GM13976 (cell line): ENCODE measurements around the gene TPD52L1.

Experiments
- DNase-seq: peaks from one replicate; pipeline ENCODE4 v3.0.0; 2012; ENCODE audit warnings: low spot score
- in situ Hi-C: fragments of 300-500 bp; cut with MboI; formaldehyde crosslinking; loops from one replicate; pipeline ENCODE4 v1.12.0; 2022; ENCODE audit warnings: low sequenced_read_pairs, mixed read lengths, inconsistent platforms; ENCODE audit not compliant: unreplicated experiment
- TF ChIP-seq, protein P1 (sequence below): IDR thresholded peaks from 2 replicates; pipeline ENCODE4 v1.5.1; 2012; ENCODE audit warnings: borderline replicate concordance, mild to moderate bottlenecking; ENCODE audit not compliant: insufficient read depth; ENCODE audit errors: extremely low read depth, missing control alignments, control extremely low read depth

The TPD52L1 gene

DNA sequence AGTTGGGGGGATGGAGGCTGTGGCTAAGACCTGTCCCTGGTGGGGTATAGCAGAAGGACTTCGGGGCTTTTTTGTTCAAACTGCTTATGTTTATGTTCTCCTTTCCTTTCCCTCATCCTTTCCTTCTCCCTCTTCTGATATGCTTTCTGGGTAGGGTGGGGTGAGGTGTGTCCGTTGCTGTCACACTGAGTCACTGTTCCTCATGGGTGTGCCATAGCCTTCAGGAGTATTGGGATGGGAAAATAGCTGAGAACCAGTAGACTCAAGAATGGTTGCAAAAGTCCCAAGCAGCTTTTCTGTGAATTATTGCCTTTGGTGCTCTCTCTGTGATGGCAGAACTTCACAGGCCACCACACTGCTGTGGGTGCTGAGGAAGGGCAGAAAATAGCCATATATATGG, 39.6 kb downstream of the TPD52L1 start:
- TF ChIP-seq, protein P1, sequence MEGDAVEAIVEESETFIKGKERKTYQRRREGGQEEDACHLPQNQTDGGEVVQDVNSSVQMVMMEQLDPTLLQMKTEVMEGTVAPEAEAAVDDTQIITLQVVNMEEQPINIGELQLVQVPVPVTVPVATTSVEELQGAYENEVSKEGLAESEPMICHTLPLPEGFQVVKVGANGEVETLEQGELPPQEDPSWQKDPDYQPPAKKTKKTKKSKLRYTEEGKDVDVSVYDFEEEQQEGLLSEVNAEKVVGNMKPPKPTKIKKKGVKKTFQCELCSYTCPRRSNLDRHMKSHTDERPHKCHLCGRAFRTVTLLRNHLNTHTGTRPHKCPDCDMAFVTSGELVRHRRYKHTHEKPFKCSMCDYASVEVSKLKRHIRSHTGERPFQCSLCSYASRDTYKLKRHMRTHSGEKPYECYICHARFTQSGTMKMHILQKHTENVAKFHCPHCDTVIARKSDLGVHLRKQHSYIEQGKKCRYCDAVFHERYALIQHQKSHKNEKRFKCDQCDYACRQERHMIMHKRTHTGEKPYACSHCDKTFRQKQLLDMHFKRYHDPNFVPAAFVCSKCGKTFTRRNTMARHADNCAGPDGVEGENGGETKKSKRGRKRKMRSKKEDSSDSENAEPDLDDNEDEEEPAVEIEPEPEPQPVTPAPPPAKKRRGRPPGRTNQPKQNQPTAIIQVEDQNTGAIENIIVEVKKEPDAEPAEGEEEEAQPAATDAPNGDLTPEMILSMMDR, result no peak
- in situ Hi-C loops, result no loop called here
- DNase-seq, result no peak

DNA sequence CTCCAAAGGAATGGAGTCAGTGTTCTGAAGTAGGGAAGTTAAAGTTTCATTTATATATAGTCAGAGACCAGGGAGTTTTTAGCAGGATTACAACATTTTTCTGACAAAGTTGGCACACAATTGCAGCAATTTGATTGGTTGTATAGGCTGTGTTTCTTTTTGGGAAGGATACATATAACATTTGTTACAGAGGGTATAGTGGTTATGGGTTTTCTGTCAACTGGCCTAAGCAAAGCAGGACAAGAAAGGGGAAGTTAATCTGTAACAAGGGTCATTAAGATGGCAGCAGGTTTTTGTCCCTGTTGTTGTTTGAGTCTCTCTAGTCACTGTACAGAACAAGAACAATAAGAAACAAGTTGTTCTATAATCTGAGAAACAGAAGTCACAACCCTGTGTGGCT, 41.4 kb downstream of the TPD52L1 start:
- DNase-seq, result no peak
- TF ChIP-seq, protein P1, result no peak
- in situ Hi-C loops, result no loop called here

DNA sequence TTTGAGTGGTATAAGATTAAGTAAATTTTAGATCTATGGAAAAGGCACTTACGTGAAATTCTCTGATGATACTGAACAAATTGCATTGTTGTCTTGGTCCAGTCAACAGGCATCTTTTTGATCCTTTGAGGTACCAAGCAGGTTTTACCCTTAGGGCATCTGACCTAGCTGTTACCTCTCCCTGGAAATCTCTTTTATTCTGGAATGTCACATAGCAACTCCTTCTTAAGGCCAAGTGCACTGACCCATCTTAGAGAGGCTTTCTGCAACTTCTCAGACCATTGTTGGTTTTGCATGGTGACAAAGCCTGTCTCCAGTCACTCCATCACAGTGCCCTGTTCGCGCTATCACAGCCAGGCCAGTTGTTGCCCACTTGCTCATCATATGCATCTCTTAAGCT, 42.0 kb downstream of the TPD52L1 start:
- TF ChIP-seq, protein P1, result no peak
- in situ Hi-C loops, result no loop called here
- no peak for DNase-seq

DNA sequence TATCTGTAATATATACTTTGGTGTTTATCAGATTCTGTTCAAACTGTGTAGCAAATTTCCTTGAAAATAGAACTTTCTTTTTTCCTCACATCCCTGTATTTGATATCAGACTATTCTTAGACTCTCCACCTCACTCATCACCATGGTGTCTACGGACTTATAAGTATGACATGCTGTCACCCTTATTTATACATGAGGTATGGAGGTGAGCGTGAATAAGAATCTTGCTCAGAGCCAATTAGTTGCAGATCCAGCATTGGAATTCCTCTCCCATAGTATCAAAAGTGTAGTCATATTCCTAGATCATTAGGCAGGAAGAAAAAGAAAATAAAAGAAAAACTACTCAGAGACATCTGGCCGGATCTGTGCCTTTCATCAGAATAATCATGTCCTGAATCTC, 43.0 kb downstream of the TPD52L1 start:
- no peak for DNase-seq
- in situ Hi-C loops, result no loop called here
- TF ChIP-seq, protein P1, result no peak

DNA sequence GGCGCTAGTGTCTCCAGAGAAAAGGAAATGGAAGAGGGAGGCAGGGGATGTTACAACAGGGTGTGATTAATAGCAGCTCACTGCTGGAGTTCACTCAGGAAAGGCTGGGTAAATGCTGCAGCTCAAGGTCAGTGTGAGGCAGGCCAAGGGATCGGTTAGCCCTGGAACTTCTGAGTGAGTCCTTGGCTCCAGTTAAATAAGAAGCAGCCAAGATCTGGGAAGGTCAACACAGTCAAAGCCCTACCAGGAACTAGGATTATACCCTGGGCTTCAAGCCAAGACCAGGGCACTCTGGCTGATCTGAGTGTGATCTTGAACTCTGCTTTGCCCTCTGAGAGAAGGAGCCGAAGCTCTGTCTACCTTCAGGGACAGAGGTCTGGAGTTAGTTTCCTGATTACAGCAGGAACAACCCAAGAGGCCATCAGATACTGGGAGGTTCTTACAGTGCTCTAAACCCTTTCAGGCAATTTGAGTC, 44.3 kb downstream of the TPD52L1 start:
- in situ Hi-C loops, result no loop called here
- TF ChIP-seq, protein P1, result no peak
- DNase-seq, result no peak

DNA sequence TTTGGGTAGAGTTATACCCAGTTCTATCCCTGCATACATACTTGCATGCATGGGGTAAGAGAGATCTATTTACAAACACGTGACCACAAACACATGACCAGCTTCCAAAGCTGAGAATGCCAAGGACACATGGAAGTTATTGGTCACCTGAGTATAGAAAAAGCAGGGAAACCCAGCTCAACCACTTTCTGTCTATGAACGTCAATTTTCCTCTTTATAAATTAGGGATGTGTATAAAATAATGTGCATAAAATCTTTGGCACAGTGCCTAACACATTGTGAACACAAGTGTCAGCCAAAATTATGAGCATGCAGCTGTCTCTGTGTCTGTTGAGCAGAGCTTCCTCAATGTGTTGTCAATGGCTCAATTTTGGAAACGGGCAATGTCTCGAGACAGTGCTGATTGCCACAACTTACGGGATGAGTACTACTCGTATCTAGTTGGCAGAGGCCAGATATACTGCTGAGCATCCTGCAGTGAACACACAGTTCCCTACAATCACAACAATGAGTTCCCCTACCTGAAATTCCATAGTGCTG, 44.9 kb downstream of the TPD52L1 start:
- TF ChIP-seq, protein P1, result no peak
- in situ Hi-C loops, result no loop called here
- no peak for DNase-seq
